ENCODE results near the gene ZNF263. TPM values are rescaled to one million over a fixed set of nuclear protein-coding genes. Genes with fewer than 3 reads are reported as not detected.

Gene ZNF263
- total RNA-seq, 1 experiment from 2014 or later: 52.2 TPM

DNA sequence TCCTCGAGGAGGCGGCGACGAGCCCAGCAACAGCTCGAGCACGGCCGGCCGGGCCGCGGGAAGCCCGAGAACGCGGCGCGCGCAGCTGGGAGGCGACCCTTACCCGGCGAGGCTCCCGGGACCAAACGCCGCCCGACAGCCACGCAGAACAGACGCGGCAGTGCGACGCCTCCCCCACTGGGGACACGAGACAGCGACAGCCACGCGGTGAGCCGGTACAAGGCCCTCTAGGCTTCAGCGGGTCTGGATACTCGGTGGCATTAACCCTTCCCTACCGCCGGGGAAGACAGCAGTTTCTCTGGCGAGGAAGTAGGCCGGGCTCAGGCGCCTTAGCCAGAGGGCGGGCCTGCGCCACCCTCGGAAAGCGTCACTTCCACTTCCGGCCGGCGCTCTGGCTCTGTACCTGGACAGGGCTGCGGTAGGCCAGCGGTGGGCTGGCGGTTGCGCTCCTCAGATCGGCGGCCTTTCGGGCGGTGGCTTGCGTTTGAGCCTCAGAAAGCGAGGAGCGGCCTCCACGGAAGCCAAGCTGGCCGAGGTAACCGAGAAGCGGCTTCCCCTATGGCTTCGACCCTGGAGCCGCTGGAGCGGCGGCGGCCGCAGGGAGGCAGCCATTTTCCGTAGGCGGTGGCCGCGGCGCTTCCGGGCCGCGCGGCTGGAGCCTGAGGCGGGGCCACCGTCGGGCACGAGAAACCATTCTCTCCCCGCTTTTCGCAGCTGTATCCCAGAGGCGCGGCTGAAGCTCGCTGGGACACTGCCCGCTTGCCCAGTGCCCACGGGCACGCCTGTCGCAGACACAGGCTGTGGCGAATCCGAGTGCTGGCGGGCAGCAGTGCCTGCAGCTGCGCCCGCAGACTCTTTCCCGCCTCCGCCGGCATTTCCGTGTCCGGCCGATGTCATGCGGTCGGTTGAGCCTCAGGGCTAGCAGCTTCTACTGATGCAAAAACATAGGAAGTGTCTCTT lies 22.1 kb downstream of the ZNF263 start, which contains the start of the genes TIGD7 and ZNF75A:
TSS of gene TIGD7 (minus strand) at position 322 of the 960 bp plus-strand sequence. CDS start 4,816 bp downstream, outside the sequence.
TSS of gene ZNF75A (plus strand) at position 389 of the 960 bp plus-strand sequence. CDS start 2,932 bp downstream, outside the sequence.
- Histone ChIP-seq H4K20me1 (ENCODE audit: low read length) (no peaks in the 10 kb centered on the region), H3K79me2 (ENCODE audit: low read length) (peaks cover 39% of the 10 kb centered on the region), H3K4me3 (ENCODE audit: low read length) (peak within 1 kb of the TSS; percentile 84), H3K9me2 (replicated peaks; ENCODE audit: low read length) (no peaks in the 10 kb centered on the region), H3K9me3 (ENCODE audit: low read length) (no peaks in the 10 kb centered on the region), H3F3A (ENCODE audit: low read length, unreplicated experiment) (no peaks in the 10 kb centered on the region), H3K36me3 (ENCODE audit: low read depth, low read length) (peaks cover 45% of the 10 kb centered on the region), H2AFZ (ENCODE audit: low read length) (peak within 1 kb of the TSS; percentile 85), H3K4me2 (ENCODE audit: low read length) (peak within 1 kb of the TSS; percentile 87), H3K27me3 (ENCODE audit: low read length) (no peaks in the 10 kb centered on the region), H3K9ac (ENCODE audit: low read length) (peak within 1 kb of the TSS; percentile 95), H3K27ac (ENCODE audit: low read length) (peak within 1 kb of the TSS; percentile 80), H3K4me1 (ENCODE audit: insufficient read depth, low read length) (peaks cover 6% of the 10 kb centered on the region)
- DNase-seq (peak; percentile 84), ATAC-seq (peak; percentile 98)
- BruUV-seq (replicated peaks): no TSS peak
- intact Hi-C loops (cut with micrococcal nuclease): no loop called here
- ChIA-PET CTCF (no interaction called here), POLR2A (ENCODE audit: unreplicated experiment) (no interaction called here)
- no peak for TF ChIP-seq EZH2phosphoT487 (IDR thresholded peaks at IDR 0.05; ENCODE audit: borderline replicate concordance, low read length)
- no peak for TF ChIP-seq EZH2 (IDR thresholded peaks at IDR 0.05; ENCODE audit: low read length, unreplicated experiment)
- TF ChIP-seq CTCF (conservative IDR thresholded peaks at IDR 0.05; ENCODE audit: low read depth, low read length): no peak

DNA sequence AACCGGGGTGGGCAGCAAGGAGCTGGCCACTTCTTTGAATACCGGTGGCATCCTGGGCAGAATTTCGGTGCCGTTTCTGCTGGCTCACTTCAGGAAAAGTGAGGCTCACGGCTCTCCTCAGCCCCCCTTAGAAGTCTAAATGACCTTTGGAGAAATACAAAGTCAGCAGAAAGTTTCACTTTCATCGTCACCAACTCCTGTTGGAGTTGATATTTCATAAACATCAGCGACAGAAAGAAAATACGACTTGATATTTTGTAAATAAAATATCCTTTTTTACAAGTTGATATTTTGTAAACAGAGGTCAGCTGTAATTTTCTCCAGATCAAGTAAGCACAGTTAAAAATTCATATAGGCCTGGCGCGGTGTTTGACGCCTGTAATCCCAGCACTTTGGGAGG lies 22.8 kb downstream of the ZNF263 start:
- ChIA-PET CTCF (no interaction called here), POLR2A (ENCODE audit: unreplicated experiment) (no interaction called here)
- H3K79me2 ChIP-seq (ENCODE audit: low read length): peaks cover 39% of the 10 kb centered on the region
- no peak for ATAC-seq
- peak overlapping the region; percentile 84 for H3K4me3 ChIP-seq (ENCODE audit: low read length)
- TSS peak; percentile 51 for BruUV-seq (replicated peaks)
- H2AFZ ChIP-seq (ENCODE audit: low read length): peak overlapping the region; percentile 85
- peaks cover 6% of the 10 kb centered on the region for H3K4me1 ChIP-seq (ENCODE audit: insufficient read depth, low read length)
- H3F3A ChIP-seq (ENCODE audit: low read length, unreplicated experiment): no peaks in the 10 kb centered on the region
- H3K27ac ChIP-seq (ENCODE audit: low read length): peak overlapping the region; percentile 80
- no peak for DNase-seq
- peak overlapping the region; percentile 95 for H3K9ac ChIP-seq (ENCODE audit: low read length)
- H4K20me1 ChIP-seq (ENCODE audit: low read length): no peaks in the 10 kb centered on the region
- no peak for TF ChIP-seq EZH2 (IDR thresholded peaks at IDR 0.05; ENCODE audit: low read length, unreplicated experiment)
- TF ChIP-seq EZH2phosphoT487 (IDR thresholded peaks at IDR 0.05; ENCODE audit: borderline replicate concordance, low read length): no peak
- TF ChIP-seq CTCF (conservative IDR thresholded peaks at IDR 0.05; ENCODE audit: low read depth, low read length): no peak
- peaks cover 44% of the 10 kb centered on the region for H3K36me3 ChIP-seq (ENCODE audit: low read depth, low read length)
- intact Hi-C loops (cut with micrococcal nuclease): no loop called here
- peak overlapping the region; percentile 87 for H3K4me2 ChIP-seq (ENCODE audit: low read length)
- H3K9me2 ChIP-seq (replicated peaks; ENCODE audit: low read length): no peaks in the 10 kb centered on the region
- no peaks in the 10 kb centered on the region for H3K9me3 ChIP-seq (ENCODE audit: low read length)
- no peaks in the 10 kb centered on the region for H3K27me3 ChIP-seq (ENCODE audit: low read length)

DNA sequence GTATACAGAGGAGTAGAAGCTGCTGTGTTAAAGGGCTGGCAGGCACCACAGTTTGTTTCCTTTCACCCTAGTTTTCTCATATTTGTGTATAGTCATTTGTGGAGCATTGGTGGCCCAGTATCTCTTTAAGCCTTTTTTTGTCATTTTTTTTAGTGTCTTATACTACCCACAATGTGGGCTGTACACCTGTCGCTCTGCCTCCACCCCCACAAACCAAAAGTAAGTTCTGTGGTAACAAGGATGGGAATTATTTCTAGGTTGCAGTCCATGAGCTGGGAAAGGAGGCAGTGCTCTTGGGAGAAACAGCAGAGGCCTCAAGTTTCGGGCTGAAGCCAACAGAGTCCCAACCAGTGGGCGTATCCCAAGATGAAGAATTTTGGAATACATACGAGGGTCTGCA lies 28.2 kb downstream of the ZNF263 start:
- no peaks in the 10 kb centered on the region for H4K20me1 ChIP-seq (ENCODE audit: low read length)
- H3K36me3 ChIP-seq (ENCODE audit: low read depth, low read length): peaks cover 63% of the 10 kb centered on the region
- ChIA-PET CTCF (no interaction called here), POLR2A (ENCODE audit: unreplicated experiment) (no interaction called here)
- no peak overlapping the region for H3K27ac ChIP-seq (ENCODE audit: low read length)
- ATAC-seq (no peak), DNase-seq (no peak)
- no TSS peak for BruUV-seq (replicated peaks)
- H3F3A ChIP-seq (ENCODE audit: low read length, unreplicated experiment): no peaks in the 10 kb centered on the region
- H2AFZ ChIP-seq (ENCODE audit: low read length): no peak overlapping the region
- no peak overlapping the region for H3K4me3 ChIP-seq (ENCODE audit: low read length)
- no peak overlapping the region for H3K9ac ChIP-seq (ENCODE audit: low read length)
- H3K9me3 ChIP-seq (ENCODE audit: low read length): peaks cover 12% of the 10 kb centered on the region
- peaks cover 13% of the 10 kb centered on the region for H3K79me2 ChIP-seq (ENCODE audit: low read length)
- H3K27me3 ChIP-seq (ENCODE audit: low read length): no peaks in the 10 kb centered on the region
- H3K4me1 ChIP-seq (ENCODE audit: insufficient read depth, low read length): no peaks in the 10 kb centered on the region
- H3K9me2 ChIP-seq (replicated peaks; ENCODE audit: low read length): no peaks in the 10 kb centered on the region
- intact Hi-C loops (cut with micrococcal nuclease): no loop called here
- no peak overlapping the region for H3K4me2 ChIP-seq (ENCODE audit: low read length)
- no peak for TF ChIP-seq EZH2 (IDR thresholded peaks at IDR 0.05; ENCODE audit: low read length, unreplicated experiment)

Measured in PC-3 (cell line).